Testis (tissue), 3 donors: ENCODE results near the gene EXOSC5. TPM values are rescaled to one million over a fixed set of nuclear protein-coding genes. Genes with fewer than 3 reads are reported as not detected.

ENCODE experiments used
- DNase-seq: peaks from one replicate; pipeline ENCODE4 v3.0.0-alpha.2; 2019
- H3K27ac ChIP-seq, 2 donors: fragments of 200-600 bp; sonication (generic); one replicate each; pipeline ENCODE4 v1.5.1; 2019
- H3K27me3 ChIP-seq: fragments of 200-600 bp; sonication (generic); one replicate; pipeline ENCODE4 v1.5.1; 2019
- H3K36me3 ChIP-seq: fragments of 200-600 bp; sonication (generic); one replicate; pipeline ENCODE4 v1.5.1; 2017; ENCODE audit warnings: low read depth; ENCODE audit errors: missing control alignments
- H3K4me1 ChIP-seq: fragments of 200-600 bp; sonication (generic); one replicate; pipeline ENCODE4 v1.5.1; 2019
- H3K4me3 ChIP-seq, 2 donors: fragments of 200-600 bp; sonication (generic); one replicate each; pipeline ENCODE4 v1.5.1; 2017 to 2019
- H3K9me3 ChIP-seq: fragments of 200-600 bp; sonication (generic); one replicate; pipeline ENCODE4 v1.5.1; 2017
- POLR2A ChIP-seq: fragments of 450-650 bp; IDR thresholded peaks from one replicate; pipeline ENCODE4 v1.6.1; 2017; ENCODE audit warnings: antibody characterized with exemption, mild to moderate bottlenecking, moderate library complexity
- whole genome bisulfite sequencing, 2 donors: methylation state at CpG; one replicate each; pipeline ENCODE4 v1.1.5; 2018; 5-methylcytosine and 5-hydroxymethylcytosine counted together
- intact Hi-C: fragments of 100-400 bp; cut with DNase I; formaldehyde crosslinking; loops from one replicate; pipeline ENCODE4 v1.15.1; 2023; ENCODE audit warnings: low total_unique reads
- polyA plus RNA-seq: library from polyadenylated mRNA; stranded (reverse); fragments of 350-450 nt; fragmentation: Illumina TruSeq; extraction: RNeasy Lipid Tissue Mini Kit (QIAGEN cat#74804); gene quantifications from one replicate; pipeline ENCODE4 v1.2.3, GENCODE V29; 2014; ENCODE audit warnings: low read depth, low replicate concordance; ENCODE audit not compliant: insufficient read depth
- total RNA-seq, 2 donors: library from RNA; depleted of rRNA; stranded (reverse); fragments of >200 nt; gene quantifications; one replicate each; pipeline ENCODE4 v1.2.3, GENCODE V29; 2016
- TF ChIP-seq, protein P1 (sequence below), 3 experiments: fragments of 450-650 bp in 2 of 3; fragments of 200-600 bp in 1 of 3; sonication (generic) in 1 of 3; IDR thresholded peaks; one replicate each; pipeline ENCODE4 v1.5.1; 2016 to 2019; ENCODE audit warnings: antibody characterized with exemption in 3 of 3, mild to moderate bottlenecking in 2 of 3, moderate library complexity in 1 of 3

Gene EXOSC5
- total and polyA plus RNA-seq, 3 donors from 2014 or later: 19.1 to 28.0 (median 23.8) TPM

DNA sequence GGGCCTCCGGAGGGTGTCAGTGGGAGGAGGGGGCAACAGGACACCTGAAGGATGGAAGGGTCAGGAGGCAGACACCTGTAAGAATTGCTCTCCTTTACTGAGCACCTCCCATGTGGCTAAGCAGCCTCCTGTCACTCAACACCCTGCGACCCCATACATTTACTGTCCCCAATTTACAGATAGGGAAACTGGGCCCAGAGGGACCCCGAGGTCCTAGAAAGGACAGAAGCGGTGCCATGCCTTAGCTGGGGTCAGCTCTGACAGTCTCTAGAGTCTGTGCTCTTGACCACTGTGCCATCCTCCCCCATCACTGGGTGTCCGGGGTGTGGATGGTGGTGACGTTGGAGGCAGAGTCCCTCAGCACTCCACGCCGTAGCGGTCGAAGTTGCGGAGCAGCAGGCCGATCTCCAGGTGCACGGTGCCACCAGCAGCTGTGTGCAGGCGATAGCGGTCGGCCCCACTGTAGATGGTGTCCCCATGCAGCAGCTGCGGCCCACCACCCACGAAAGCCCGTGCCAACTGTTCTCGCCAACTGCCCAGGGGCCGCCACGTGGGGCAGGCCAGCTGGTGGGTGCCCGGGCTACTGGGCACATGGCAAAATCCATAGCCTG is 42.7 kb downstream of the EXOSC5 start:
- no peak for TF ChIP-seq POLR2A
- TF ChIP-seq, protein P1, sequence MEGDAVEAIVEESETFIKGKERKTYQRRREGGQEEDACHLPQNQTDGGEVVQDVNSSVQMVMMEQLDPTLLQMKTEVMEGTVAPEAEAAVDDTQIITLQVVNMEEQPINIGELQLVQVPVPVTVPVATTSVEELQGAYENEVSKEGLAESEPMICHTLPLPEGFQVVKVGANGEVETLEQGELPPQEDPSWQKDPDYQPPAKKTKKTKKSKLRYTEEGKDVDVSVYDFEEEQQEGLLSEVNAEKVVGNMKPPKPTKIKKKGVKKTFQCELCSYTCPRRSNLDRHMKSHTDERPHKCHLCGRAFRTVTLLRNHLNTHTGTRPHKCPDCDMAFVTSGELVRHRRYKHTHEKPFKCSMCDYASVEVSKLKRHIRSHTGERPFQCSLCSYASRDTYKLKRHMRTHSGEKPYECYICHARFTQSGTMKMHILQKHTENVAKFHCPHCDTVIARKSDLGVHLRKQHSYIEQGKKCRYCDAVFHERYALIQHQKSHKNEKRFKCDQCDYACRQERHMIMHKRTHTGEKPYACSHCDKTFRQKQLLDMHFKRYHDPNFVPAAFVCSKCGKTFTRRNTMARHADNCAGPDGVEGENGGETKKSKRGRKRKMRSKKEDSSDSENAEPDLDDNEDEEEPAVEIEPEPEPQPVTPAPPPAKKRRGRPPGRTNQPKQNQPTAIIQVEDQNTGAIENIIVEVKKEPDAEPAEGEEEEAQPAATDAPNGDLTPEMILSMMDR (IDR thresholded peaks at IDR 0.05): no peak
- Histone ChIP-seq H3K27me3 (no peaks in the 10 kb centered on the region), H3K9me3 (no peaks in the 10 kb centered on the region), H3K4me3 (peak overlapping the region in 1 of 2 donors; percentile 69), H3K36me3 (no peaks in the 10 kb centered on the region), H3K4me1 (peaks cover 8% of the 10 kb centered on the region), H3K27ac (peak overlapping the region; percentile 52 to 91)
- 64 to 87% methylated on average over 14 to 23 of the region's 23 CpGs for WGBS, 2 donors
- DNase-seq: no peak
- intact Hi-C loops: no loop called here

DNA sequence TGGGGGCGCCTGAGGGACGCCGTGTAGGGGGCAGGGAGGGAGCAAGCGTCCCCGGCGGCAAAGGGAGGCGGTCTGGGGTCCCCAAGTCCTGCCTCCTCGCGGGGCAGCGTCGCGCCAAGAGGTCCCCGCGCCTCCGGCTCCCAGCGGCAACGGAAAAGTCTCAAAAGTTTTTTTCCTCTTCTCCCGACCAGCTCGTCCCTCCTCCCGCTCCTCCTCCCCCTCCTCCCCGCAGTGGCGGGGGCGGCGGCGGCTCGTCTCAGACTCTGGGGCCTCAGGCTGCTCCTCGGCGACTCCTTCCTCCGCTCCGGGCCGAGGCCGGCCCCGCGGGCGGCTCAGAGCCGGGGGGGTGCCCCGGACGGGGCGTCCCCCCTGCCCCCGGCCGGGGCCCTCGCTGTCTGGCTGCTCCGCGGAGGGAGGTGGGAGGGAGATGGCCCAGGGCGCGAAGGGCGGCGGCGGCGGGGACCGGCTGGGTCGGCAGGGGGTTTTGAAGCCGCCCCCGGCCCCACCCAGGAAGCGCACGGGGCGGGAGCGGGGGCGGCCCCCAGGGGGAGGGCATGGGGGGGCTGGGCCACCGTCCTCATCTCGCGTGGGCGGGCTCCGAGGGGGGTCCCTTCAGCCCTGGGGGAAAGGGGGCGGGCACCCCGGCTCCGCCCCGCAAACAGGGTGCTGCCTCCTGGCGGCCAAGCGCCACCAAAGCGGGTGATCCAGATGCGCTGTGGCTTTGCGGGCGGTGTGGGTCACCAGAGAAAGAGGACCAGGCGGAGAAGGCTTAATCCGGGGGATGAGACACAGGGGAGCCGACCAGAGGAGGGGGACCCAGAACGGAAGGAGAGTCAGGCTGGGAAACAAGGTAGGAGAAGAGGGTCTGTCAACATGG is 43.5 kb downstream of the EXOSC5 start, which contains the start of gene TGFB1:
Gene TGFB1 (minus strand): TSS at position 457 of the 877 bp plus-strand sequence. CDS start 878 bp downstream, outside the sequence.
- Histone ChIP-seq H3K4me1 (peaks cover 8% of the 10 kb centered on the region), H3K27ac (peak within 1 kb of the TSS; percentile 52 to 91), H3K27me3 (no peaks in the 10 kb centered on the region), H3K36me3 (no peaks in the 10 kb centered on the region), H3K4me3 (peak within 1 kb of the TSS; percentile 68 to 69), H3K9me3 (no peaks in the 10 kb centered on the region)
- DNase-seq: peak; percentile 83
- TF ChIP-seq, protein P1 (IDR thresholded peaks at IDR 0.05): peak; percentile 48 to 87 (median 81)
- TF ChIP-seq POLR2A: no peak
- intact Hi-C loops: no loop called here
- 0 to 1% methylated on average over 18 to 76 of the region's 78 CpGs for WGBS, 2 donors

DNA sequence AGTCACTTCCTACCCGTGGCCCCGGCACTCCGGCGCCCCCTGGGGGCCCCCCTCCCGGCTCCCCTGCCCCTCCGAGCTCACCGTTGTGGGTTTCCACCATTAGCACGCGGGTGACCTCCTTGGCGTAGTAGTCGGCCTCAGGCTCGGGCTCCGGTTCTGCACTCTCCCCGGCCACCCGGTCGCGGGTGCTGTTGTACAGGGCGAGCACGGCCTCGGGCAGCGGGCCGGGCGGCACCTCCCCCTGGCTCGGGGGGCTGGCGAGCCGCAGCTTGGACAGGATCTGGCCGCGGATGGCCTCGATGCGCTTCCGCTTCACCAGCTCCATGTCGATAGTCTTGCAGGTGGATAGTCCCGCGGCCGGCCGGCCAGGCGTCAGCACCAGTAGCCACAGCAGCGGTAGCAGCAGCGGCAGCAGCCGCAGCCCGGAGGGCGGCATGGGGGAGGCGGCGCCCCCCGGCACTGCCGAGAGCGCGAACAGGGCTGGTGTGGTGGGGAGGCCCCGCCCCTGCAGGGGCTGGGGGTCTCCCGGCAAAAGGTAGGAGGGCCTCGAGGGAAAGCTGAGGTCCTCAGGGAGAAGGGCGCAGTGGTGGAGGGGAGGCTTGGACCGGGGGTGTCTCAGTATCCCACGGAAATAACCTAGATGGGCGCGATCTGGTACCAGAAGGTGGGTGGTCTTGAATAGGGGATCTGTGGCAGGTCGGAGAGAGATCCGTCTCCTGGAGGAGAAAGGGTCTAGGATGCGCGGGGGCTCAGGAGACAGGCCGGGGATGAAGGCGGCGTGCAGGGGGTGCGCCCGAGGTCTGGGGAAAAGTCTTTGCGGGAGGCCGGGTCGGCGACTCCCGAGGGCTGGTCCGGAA is 44.3 kb downstream of the EXOSC5 start:
- H3K4me1 ChIP-seq: peaks cover 8% of the 10 kb centered on the region
- no peaks in the 10 kb centered on the region for H3K27me3 ChIP-seq
- peak overlapping the region; percentile 52 to 91 for H3K27ac ChIP-seq
- peak overlapping the region; percentile 68 to 69 for H3K4me3 ChIP-seq
- intact Hi-C loops: no loop called here
- DNase-seq: peak; percentile 56
- 1 to 2% methylated on average over 27 to 60 of the region's 71 CpGs for WGBS, 2 donors
- no peaks in the 10 kb centered on the region for H3K36me3 ChIP-seq
- no peak for TF ChIP-seq POLR2A
- TF ChIP-seq, protein P1 (IDR thresholded peaks at IDR 0.05): peak in 2 of 3 experiments; percentile 14 to 26
- H3K9me3 ChIP-seq: no peaks in the 10 kb centered on the region

DNA sequence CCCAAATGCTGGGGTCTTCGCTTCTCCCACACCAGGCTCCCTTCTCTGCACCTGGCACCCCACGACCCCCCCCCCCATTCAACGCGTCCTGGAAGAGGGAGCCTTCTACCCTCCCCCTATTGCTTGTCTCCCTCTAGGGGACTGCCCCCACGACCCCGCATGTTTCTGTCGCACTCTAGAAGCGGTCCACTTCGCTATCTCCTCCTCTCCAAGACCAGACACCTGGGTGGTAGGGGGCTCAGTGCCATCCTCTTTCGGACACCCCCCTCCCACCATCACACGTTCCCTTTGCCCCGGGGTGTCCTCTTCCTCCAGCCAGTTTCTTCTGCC is 44.9 kb downstream of the EXOSC5 start:
- peak overlapping the region; percentile 68 to 69 for H3K4me3 ChIP-seq
- H3K9me3 ChIP-seq: no peaks in the 10 kb centered on the region
- TF ChIP-seq, protein P1 (IDR thresholded peaks at IDR 0.05): no peak
- TF ChIP-seq POLR2A: no peak
- H3K27ac ChIP-seq: peak overlapping the region; percentile 52 to 91
- WGBS, 2 donors: 1 to 3% methylated on average over 12 of the region's 12 CpGs
- intact Hi-C loops: no loop called here
- no peaks in the 10 kb centered on the region for H3K27me3 ChIP-seq
- H3K36me3 ChIP-seq: no peaks in the 10 kb centered on the region
- DNase-seq: no peak
- peaks cover 8% of the 10 kb centered on the region for H3K4me1 ChIP-seq
